Measurements from ENCODE around the gene B9D1.

Gene B9D1

GRCh38 chr17:19385521-19385983 is 23.0 kb upstream of the B9D1 start:
- TF ChIP-seq CTCF (conservative IDR thresholded peaks at IDR 0.05; ENCODE audit: control insufficient read depth, insufficient read depth, low read depth, low read length) = no peak
- no peak for DNase-seq (ENCODE audit: low read depth)
- H3K4me3 ChIP-seq (ENCODE audit: control insufficient read depth, low read depth, low read length) = no peak overlapping the region

- no peak for TF ChIP-seq CTCF (conservative IDR thresholded peaks at IDR 0.05; ENCODE audit: control insufficient read depth, insufficient read depth, low read depth, low read length)
- no peak overlapping the region for H3K4me3 ChIP-seq (ENCODE audit: control insufficient read depth, low read depth, low read length)
- peak; percentile 97 for DNase-seq (ENCODE audit: low read depth)
Measured at GRCh38 chr17:19384723-19385391, 22.3 kb upstream of the B9D1 start.

- no peak overlapping the region for H3K4me3 ChIP-seq (ENCODE audit: control insufficient read depth, low read depth, low read length)
- peak; percentile 49 for DNase-seq (ENCODE audit: low read depth)
- TF ChIP-seq CTCF (conservative IDR thresholded peaks at IDR 0.05; ENCODE audit: control insufficient read depth, insufficient read depth, low read depth, low read length) = no peak
Measured at GRCh38 chr17:19383681-19384470, 21.4 kb upstream of the B9D1 start.

GRCh38 chr17:19382531-19383444 is 20.3 kb upstream of the B9D1 start:
- no peak for DNase-seq (ENCODE audit: low read depth)
- H3K4me3 ChIP-seq (ENCODE audit: control insufficient read depth, low read depth, low read length) = no peak overlapping the region
- TF ChIP-seq CTCF (conservative IDR thresholded peaks at IDR 0.05; ENCODE audit: control insufficient read depth, insufficient read depth, low read depth, low read length) = no peak

GRCh38 chr17:19381741-19382444 is 19.4 kb upstream of the B9D1 start:
- TF ChIP-seq CTCF (conservative IDR thresholded peaks at IDR 0.05; ENCODE audit: control insufficient read depth, insufficient read depth, low read depth, low read length) = no peak

GRCh38 chr17:19381361-19381740 is 18.8 kb upstream of the B9D1 start:
- DNase-seq (ENCODE audit: low read depth) = no peak
- H3K4me3 ChIP-seq (ENCODE audit: control insufficient read depth, low read depth, low read length) = no peak overlapping the region
- no peak for TF ChIP-seq CTCF (conservative IDR thresholded peaks at IDR 0.05; ENCODE audit: control insufficient read depth, insufficient read depth, low read depth, low read length)

More at GRCh38 chr17:19381741-19382444, 19.4 kb upstream of the B9D1 start:
- no peak for DNase-seq (ENCODE audit: low read depth)
- H3K4me3 ChIP-seq (ENCODE audit: control insufficient read depth, low read depth, low read length) = no peak overlapping the region
